CD4-positive, alpha-beta T cell treated with Interleukin-4 for 4 hours (primary cell): ENCODE data around the gene CNOT4.

Source experiments
- DNase-seq: peaks from one replicate; pipeline ENCODE4 v3.0.0-alpha.2; 2020

The CNOT4 gene, protein sequence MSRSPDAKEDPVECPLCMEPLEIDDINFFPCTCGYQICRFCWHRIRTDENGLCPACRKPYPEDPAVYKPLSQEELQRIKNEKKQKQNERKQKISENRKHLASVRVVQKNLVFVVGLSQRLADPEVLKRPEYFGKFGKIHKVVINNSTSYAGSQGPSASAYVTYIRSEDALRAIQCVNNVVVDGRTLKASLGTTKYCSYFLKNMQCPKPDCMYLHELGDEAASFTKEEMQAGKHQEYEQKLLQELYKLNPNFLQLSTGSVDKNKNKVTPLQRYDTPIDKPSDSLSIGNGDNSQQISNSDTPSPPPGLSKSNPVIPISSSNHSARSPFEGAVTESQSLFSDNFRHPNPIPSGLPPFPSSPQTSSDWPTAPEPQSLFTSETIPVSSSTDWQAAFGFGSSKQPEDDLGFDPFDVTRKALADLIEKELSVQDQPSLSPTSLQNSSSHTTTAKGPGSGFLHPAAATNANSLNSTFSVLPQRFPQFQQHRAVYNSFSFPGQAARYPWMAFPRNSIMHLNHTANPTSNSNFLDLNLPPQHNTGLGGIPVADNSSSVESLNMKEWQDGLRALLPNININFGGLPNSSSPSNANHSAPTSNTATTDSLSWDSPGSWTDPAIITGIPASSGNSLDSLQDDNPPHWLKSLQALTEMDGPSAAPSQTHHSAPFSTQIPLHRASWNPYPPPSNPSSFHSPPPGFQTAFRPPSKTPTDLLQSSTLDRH

DNA sequence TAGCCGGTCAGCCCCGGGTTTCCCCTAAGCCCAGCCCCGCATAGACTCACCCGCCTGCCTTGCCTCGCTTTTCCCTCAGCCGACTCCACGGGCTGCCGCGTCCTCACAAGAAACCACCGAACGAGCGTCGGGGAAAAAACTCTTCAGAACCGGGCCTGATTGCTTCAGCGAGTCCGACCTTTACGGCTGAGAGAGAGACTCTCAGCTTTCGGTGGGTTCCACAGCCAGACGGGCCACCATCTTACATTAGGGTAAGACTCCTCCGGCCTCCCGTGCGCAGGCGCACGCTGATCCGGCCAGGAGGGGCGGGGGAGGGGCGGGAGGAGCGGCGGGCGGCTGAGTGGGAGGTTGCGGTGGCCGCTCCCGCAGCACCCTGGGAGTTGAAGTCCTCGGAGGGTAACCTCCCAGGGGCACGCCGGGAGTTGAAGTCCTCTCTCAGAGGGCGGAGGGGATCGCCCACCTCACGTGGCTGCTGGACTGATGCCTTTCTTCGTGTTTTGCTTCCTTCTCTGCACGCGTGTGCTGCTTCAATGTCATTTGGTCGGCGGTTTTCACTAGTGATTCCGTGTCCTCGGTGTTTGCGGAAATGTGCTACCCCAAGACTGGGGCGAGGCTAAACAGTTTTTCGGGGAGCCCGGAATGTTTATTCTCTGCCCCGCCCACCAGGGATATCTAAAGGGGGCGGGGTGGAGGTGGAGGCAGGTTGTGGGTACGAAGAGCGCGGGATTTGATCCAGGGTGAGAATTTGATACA, at the start of gene CNOT4:
TSS of gene CNOT4 (minus strand) at position 264 of the 753 bp plus-strand sequence. CDS start 71,771 bp downstream, outside the sequence.
- DNase-seq: peak; percentile 97

DNA sequence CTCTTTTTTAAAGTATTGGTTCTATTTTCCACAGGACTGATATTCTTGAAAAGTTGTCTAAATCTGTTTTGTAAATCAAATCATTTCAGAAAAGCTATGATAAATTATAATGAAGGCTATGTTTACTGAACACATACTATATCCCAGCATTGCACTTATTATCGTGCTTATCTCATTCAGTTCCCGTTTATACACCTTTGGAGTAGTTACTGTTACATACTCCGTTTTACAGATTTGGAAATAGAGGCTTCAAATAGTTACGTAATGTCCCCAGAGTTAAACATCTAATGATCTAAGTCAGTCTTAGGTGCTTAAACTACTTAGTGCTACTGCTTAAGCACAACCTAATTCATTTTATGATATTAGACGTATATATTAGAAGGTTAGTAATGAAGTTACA, 49.0 kb upstream of the CNOT4 start:
- DNase-seq: no peak

DNA sequence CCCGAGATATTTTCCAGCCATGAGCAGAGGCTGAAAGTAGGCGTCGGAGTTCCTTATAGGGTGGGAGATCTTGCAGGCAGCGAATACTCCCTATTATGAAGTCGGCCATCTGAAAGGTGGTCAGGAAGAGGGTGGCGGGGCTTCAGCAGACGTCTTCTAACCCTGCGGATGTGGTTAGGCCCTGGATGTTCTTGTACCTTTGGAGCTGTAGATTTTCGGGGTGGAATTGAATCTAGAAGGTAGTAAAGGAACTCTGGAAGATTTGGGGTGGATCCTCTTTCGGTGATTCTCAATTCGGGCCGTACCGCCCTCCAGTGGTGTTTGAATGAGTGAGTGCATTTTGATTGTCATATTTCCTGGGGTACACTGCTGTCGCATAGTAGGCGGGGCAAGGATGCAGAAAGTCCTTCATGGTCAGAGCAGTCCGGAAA, 48.5 kb upstream of the CNOT4 start:
- peak; percentile 76 for DNase-seq

DNA sequence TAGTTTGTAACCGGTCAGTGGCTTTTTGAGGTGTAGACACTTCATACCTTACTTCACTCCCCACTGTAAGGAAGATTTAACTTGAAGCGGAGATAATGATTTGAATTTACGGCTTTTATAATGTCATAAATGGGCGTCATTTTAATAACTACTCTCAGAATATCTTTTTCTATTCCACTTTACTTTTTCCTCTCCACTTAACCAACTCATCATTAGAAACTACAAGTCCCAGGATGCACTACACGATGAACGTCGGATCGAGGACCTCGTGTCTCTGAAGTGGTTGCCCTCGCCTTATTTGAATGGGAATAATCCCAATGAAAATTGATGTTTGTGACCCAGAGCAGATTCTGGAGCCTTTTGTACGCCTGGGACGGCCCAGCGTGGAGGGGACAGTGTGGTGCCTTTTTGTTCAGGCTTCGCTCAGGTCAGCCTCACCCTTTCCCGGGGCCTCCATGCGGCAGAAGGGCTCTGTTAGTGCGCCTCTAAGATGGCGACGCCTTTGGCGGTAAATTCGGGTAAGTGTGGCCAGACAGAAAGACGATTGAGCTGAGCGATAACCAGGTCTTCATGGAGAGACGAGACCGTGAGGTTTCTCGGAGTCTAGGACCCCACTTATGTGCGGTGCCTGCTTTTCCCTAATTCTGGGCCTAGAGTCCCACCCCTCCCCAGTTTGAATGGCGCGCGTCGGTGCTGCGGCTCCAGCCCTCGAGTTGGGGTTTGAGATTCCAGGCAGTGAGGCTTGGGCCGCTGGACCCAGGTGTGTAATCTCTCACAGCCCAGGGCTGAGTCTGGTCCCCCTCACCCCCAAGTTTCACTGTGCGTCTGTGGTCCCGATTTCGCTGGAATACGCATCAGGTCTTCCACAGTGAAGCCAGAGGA, 47.8 kb upstream of the CNOT4 start, which contains the start of gene NUP205:
TSS of gene NUP205 (plus strand) at position 463 of the 882 bp plus-strand sequence. CDS start at position 491, 28 bp downstream.
- peak; percentile 79 for DNase-seq

DNA sequence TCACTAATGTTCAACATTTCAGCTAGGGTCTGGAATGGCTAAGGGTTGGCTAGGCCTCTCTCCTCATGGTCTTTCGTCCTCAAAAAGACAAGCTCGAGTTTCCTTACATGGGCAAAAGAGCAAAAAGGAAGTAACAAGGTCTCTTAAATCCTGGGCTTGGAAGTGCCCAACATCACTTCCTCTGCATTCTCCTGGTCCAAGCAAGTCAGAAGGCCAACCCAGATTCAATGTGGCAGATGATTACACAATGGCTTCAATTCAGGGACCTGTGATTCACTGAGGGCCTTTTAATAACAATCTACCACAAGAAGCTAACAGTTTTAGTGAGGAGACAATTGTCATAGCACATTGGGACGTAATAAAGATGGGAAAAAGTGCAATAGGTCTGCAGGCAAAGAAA, 43.4 kb upstream of the CNOT4 start:
- no peak for DNase-seq

DNA sequence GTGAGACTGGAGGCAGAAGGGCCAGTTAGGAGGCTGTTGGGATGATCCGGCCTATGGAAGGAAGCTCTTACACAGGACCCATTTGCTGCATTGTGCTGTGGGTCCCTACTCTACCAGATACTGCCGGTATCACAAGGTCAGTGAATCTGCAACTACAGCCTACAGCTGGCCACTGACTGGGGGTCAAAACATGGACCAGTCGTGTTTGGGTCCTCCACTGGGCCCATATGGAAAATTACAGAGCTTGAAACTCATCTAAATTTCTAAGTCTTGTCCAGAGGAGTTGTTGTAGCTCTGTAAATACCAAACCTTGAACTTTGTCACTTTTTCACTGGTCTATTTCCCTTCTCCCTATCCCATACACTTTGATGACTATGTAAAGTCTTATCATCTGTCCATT, 42.2 kb upstream of the CNOT4 start:
- DNase-seq: no peak

DNA sequence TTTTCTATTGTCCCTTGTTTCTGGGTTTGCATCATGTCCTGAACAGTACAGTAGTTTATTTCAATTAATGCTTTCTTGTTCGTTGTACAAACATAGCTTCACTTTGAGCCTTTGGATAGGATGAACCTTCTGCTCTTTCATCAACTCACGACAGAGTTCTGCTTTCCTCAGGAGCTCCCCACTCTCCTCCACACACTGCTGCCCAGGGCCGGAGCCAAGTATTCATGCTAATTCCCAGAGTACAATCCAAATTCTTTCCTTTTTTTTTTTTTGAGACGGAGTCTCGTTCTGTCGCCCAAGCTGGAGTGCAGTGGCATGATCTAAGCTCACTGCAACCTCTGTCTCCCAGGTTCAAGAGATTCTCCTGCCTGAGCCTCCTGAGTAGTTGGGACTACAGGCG, 40.3 kb upstream of the CNOT4 start:
- DNase-seq: no peak

DNA sequence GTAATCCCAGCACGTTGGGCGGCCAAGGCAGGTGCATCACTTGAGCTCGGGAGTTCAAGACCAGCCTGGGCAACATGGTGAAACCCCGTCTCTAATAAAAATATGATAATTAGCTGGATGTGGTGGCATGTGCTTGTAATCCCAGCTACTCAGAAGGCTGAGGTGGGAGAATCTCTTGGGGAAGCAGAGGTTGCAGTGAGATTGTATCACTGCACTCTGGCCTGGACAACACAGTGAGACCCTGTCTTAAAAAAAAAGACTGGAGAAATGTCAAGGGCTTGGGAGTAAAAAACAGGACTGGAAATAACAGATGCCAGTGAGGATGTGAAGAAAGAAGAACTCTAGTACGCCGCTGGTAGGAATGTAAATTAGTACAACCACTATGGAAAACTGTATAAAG, 31.1 kb upstream of the CNOT4 start:
- DNase-seq: no peak

DNA sequence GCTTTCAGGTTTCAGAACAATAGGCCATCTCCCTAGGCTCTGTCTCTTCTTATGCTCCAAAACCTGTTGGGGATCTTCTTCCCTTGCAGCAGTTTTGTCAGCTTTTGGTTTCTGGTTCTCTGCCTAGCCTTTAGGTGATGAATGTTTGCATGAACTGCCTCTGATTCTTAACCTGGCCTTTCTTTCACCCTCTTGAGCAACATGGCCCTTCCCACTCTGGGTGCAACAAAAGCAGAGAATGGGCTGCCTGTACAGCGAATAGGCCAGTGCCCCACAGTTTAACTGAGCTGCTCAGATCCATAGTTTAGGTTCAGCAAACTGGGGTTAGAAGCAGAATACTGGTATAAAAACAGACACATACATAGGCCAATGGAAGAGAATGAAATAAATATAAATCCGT, 29.7 kb upstream of the CNOT4 start:
- no peak for DNase-seq

DNA sequence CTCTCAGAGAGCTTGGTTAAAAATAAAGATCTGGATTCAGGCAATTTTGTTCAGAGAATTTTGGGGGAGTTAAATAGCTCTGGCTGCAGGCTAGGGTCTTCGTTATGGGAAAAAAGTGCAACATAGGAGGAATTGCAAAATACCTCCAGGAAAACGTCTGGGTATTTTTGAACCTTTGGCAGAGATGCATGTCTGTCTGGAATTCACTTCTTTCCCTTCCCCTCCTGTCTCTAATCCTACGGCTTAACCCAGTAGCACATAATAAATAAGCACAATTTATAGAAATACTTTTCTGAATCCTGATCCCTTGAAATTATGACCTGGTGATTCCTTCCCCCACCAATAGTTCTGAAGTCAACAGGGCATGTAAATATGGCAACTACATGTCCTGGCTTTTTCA, 28.5 kb upstream of the CNOT4 start:
- no peak for DNase-seq

DNA sequence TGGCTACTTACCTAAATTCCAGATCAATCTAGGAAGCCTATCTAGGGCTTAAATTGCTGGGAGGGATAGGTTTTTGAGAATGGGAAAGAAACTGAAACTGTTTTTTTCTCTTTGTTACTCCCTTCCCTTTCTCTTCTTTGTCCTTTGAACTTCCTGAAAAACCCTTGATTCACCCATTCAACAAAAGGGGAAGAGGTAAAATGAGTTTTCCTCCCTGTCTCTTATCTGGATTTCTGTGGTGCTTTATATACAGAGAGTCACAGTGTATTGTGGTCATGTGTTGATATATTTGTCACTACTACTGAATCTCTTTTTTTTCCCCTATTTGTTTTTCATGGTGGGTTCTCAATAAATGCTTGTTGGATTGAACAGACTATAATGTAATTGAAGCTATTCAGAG, 28.0 kb upstream of the CNOT4 start:
- DNase-seq: no peak

DNA sequence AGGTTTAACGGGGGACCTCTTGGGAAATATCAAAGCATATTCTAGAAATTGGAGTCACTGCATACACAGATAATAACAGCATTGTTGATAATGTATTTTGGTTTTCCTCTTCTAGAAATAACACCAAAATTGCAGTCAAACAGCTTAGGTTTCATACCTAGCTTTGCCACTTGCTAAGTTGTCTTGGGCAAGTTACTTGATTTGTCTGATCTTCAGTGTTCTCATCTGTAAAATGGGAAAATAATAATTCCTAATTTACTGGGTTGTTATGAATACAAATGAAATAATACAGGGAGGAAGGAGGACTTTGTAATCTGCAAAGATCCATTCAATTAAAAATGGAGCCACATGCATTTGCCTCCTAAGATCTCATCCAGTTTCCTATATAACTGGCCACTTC, 27.6 kb upstream of the CNOT4 start:
- no peak for DNase-seq

DNA sequence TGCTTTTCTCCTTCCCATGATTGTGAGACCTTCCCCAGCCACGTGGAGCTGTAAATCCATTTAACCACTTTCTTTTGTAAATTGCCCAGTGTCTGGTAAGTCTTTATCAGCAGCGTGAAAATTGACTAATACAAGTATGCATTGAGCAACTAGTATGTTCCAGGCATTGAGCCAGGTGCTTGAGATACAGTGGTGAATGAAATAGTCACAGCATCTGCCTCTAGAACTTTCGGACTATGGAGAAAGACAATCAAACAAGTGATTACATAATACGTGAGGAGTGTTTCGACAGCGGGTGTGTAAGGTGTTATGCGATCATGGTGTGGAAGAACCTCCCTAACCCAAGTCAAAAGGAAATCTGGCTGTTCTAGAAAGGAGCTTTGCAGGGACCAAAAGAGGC, 26.2 kb upstream of the CNOT4 start:
- DNase-seq: no peak

DNA sequence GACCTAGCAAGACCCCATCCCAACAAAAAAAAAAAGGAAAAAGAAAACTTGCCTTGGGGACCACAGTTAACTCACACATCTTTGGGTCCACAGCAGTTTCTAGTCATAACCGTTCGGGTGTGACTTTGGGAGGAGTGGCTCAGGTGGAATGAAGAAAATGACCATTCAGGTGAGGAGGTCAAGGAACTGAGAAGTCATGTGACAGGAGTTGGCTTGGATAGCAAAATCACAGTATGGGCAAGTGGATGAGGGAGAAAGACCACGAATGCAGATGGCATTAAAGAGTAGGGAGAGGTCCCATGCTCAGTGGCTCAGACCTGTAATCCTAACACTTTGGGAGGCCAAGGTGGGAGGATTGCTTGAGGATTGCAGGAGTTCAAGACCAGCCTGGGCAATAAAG, 17.1 kb upstream of the CNOT4 start:
- no peak for DNase-seq

DNA sequence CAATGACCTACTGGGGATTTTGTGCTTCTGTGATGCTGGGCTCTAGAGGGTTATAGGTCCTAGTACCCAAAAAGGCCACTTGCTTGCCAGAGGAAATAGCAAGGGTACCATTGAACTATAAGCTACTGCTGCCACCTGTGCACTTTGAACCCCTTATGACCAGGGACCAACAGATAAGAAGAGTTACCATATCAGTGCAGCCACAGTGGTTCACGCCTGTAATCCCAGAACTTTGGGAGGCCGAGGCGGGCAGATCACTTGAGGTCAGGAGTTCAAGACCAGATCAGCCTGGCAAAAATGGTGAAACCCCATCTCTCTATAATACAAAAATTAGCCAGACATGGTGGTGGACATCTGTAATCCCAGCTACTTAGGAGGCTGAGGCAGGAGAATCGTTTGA, 15.5 kb upstream of the CNOT4 start:
- no peak for DNase-seq

DNA sequence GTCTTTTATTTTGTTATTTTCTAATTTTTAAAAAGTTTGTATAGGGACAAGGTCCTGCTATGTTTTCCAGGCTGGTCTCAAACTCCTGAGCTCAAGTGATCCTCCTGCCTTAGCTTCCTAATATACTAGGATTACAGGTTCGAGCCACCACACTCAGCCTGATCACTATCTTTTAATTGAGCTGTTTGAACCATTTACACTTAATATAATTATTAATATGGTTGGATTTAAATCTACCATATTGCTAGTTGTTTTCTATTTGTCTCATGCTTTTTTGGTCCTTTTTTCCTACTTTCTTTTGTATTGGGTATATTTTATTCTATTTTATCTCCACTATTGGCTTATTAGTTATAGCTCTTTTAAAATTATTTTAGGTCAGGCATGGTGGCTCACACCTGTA, 13.2 kb upstream of the CNOT4 start:
- DNase-seq: no peak

DNA sequence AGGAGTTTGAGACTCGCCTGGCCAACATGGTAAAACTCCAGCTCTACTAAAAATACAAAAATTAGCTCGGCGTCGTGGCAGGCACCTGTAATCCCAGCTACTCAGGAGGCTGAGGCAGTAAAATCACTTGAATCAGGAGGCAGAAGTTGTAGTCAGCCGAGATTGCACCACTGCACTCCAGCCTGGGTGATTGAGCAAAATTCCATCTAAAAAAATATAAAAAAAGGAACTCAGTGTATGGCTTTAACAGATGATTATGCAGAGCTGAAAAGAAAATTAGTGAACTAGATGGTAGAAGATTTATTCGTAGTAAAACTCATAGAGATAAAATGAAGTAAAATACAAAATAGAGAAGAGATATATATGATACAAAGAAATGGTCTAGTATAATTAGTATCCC, 12.6 kb upstream of the CNOT4 start:
- DNase-seq: no peak

DNA sequence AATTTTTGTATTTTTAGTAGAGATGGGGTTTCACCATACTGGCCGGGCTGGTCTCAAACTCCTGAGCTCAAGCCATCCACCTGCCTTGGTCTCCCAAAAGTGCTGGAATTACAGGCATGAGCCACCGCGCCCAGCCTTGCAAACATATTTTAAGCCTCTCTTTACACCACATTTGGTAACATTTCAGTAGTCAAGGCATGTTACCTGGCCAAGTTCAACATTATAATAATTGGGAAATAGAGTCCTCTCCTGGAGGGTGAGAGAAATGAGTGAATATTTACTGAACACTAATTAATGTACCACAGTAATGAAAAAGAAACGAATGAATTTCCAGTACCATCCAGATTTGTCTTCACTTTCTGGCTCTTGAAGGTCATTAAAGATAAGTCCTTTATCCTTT, 10.0 kb upstream of the CNOT4 start:
- DNase-seq: no peak

DNA sequence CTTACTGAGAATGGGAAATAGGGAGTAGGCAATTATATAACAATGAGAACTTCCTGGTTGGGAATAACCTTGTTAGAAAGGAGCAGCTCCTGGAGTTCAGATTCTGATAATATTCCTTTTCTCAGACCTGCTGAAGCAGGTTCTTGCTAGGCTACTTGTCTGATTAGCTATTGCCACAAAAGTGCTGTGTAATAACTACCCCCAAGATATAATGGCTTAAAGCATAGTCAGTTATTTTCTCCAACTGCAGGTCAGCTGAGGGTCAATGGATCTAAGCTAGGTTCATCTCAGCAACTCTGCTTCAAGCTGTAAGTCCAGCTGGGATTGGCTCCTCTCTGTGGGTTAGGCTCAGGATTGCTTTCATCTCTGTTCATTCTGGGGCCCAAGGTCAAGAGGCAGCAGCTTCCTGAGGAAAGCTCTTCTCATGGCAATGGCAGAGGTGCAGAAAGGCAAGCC, 9.4 kb upstream of the CNOT4 start:
- no peak for DNase-seq

DNA sequence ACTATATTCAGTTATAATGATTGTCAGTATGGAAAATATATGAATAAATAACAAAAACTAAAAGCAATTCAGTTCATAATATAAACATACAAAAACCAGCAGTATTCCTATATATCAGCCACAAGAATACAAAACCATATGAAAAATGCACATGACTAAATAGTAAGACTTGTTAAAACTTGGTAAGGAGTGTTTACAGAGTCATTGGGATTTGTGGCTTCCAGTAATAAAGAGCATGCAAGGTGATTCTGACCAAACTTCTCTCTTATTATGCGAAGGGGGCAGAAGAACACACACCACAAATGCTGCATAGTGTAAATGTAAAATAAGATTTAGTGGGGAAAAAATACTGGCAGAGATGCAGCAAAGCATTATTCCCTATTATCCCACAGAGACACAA, 8.8 kb upstream of the CNOT4 start:
- DNase-seq: no peak

DNA sequence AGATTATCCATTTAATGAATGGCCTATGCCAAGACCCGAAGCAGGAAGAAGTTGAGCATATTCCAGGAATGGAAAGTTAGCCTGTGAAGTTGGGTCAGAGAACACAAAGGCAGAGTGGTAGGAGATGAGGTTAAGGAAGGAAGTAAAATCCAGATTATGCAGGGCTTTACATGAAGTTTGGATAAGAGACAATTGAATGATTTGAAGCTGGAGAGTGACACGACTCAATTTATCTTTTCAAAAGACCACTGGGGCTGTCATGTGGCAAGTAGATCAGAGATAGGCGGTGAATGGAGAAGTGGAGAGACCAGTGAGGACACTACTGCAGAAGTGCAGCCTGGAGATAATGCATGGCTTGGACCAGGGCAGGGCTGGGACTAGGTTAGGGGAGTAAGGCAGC, 7.2 kb upstream of the CNOT4 start:
- DNase-seq: no peak

DNA sequence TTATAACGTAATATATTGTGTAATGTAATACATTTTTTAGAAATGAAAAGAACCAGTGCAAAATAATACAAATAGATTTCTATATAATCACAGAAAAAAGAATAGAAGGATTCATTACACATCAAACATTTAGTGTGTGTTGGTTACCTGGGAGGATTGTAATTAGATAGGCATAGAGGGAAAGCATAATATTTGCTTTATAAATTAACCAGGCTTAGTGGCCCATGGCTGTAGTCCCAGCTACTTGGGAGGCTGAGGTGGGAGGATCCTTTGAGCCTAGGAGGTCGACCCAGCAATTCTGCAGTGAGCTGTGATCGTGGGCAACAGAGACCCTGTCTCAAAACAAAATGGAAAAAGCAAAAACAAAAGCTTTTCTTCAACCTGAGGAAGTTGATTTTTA, 5.0 kb upstream of the CNOT4 start:
- no peak for DNase-seq
